Endodermal cell (in vitro differentiated cells): ENCODE measurements around the gene IQSEC3. TPM values are rescaled to one million over a fixed set of nuclear protein-coding genes. Genes with fewer than 3 reads are reported as not detected.

Experiments used
- DNase-seq: peaks from one replicate; pipeline ENCODE4 v3.0.0-alpha.2; 2017
- H3K27ac ChIP-seq: 2 replicates; pipeline ENCODE4 v1.5.1; 2013; ENCODE audit warnings: mild to moderate bottlenecking, low read depth, low read length, moderate library complexity
- H3K27me3 ChIP-seq: 2 replicates; pipeline ENCODE4 v1.6.1; 2013; ENCODE audit warnings: mild to moderate bottlenecking, low read length, moderate library complexity; ENCODE audit not compliant: insufficient read depth, control insufficient read depth, poor library complexity, severe bottlenecking
- H3K36me3 ChIP-seq: 2 replicates; pipeline ENCODE4 v1.7.0; 2013; ENCODE audit warnings: mild to moderate bottlenecking, low read length, moderate library complexity; ENCODE audit not compliant: control insufficient read depth, insufficient read depth
- H3K4me1 ChIP-seq: one replicate; pipeline ENCODE4 v1.7.0; 2013; ENCODE audit warnings: low read length; ENCODE audit not compliant: control insufficient read depth, insufficient read depth
- H3K4me3 ChIP-seq: 2 replicates; pipeline ENCODE4 v1.5.1; 2013; ENCODE audit warnings: mild to moderate bottlenecking, low read length, moderate library complexity
- H3K9ac ChIP-seq: 2 replicates; pipeline ENCODE4 v1.6.1; 2013; ENCODE audit warnings: mild to moderate bottlenecking, low read length, moderate library complexity; ENCODE audit not compliant: poor library complexity, severe bottlenecking; ENCODE audit errors: extremely low read depth
- H3K9me3 ChIP-seq: 2 replicates; pipeline ENCODE4 v1.6.1; 2013; ENCODE audit warnings: mild to moderate bottlenecking, low read length, moderate library complexity; ENCODE audit not compliant: control insufficient read depth
- H3K27ac Mint-ChIP-seq: 2 replicates; pipeline ENCODE4 v1.8.0; 2020; ENCODE audit warnings: mixed read lengths
- H3K27me3 Mint-ChIP-seq: 2 replicates; pipeline ENCODE4 v1.8.0; 2021; ENCODE audit warnings: mild to moderate bottlenecking, mixed read lengths; ENCODE audit not compliant: insufficient read depth
- H3K36me3 Mint-ChIP-seq: 2 replicates; pipeline ENCODE4 v1.8.0; 2020; ENCODE audit warnings: low read depth, mixed read lengths
- H3K4me1 Mint-ChIP-seq: 2 replicates; pipeline ENCODE4 v1.8.0; 2020; ENCODE audit warnings: mixed read lengths
- H3K4me3 Mint-ChIP-seq: 2 replicates; pipeline ENCODE4 v1.8.0; 2020; ENCODE audit warnings: mild to moderate bottlenecking, moderate library complexity, mixed read lengths
- H3K9me3 Mint-ChIP-seq: 2 replicates; pipeline ENCODE4 v1.8.0; 2020; ENCODE audit warnings: mild to moderate bottlenecking, mixed read lengths
- WGBS, 2 experiments: methylation state at CpG; one replicate each; pipeline versions ENCODE4 v1.1.5 to v1.1.7; 2013; ENCODE audit warnings: missing lambda C conversion rate in 2 of 2, mixed read lengths in 1 of 2; ENCODE audit not compliant: insufficient coverage in 1 of 2, insufficient read length in 1 of 2; 5-methylcytosine and 5-hydroxymethylcytosine counted together
- total RNA-seq, 2 donors: library from RNA; stranded (reverse); fragmentation: NEBNext Ultra II Directional in 1 of 2; extraction: Animal tissue kit (Norgen Biotek cat#: 25700) in 1 of 2; gene quantifications; 2 replicates in 1 of 2; 3 replicates in 1 of 2; pipeline ENCODE4 v1.2.1, GENCODE V29; 2021
- TF ChIP-seq, protein P1 (sequence below): fragments of 200-600 bp; sonication (generic); conservative IDR thresholded peaks from 2 replicates; pipeline ENCODE4 v1.5.0; 2021; ENCODE audit warnings: antibody characterized with exemption, mild to moderate bottlenecking

Gene IQSEC3
- total RNA-seq, 2 donors from 2014 or later: 1.5 to 2.7 TPM

DNA sequence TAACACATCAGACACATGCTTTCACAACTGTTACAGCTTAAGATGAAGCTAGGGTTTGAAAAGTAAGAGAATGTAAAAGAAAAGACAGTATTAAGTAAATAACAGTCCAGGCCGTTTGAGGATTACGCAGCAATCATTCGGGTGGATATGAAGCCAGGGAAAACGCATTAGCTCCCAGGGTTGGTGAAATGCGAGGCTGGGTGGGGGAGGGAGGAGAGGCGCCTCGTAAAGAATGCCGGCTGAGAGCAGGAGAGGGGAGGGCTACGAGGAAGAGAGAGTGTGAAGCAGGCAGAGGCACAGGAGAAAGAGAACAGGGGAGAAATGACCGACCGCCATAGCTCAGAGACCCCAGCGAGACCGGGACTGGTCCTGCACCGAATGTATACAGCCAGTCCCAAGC is 73.0 kb downstream of the IQSEC3 start:
- 22 to 25% methylated on average over 11 to 14 of the region's 14 CpGs for WGBS, 2 experiments
- Histone ChIP-seq H3K27me3 (peaks cover 11% of the 10 kb centered on the region), H3K27ac (no peak overlapping the region), H3K4me1 (no peaks in the 10 kb centered on the region), H3K9ac (no peak overlapping the region), H3K4me3 (no peak overlapping the region), H3K36me3 (no peaks in the 10 kb centered on the region), H3K9me3 (no peaks in the 10 kb centered on the region)
- Mint-ChIP-seq H3K27ac (peak overlapping the region; percentile 23), H3K4me3 (peak overlapping the region; percentile 43), H3K9me3 (no peaks in the 10 kb centered on the region), H3K36me3 (no peaks in the 10 kb centered on the region), H3K27me3 (peaks cover 63% of the 10 kb centered on the region), H3K4me1 (peaks cover 43% of the 10 kb centered on the region)
- TF ChIP-seq, protein P1, sequence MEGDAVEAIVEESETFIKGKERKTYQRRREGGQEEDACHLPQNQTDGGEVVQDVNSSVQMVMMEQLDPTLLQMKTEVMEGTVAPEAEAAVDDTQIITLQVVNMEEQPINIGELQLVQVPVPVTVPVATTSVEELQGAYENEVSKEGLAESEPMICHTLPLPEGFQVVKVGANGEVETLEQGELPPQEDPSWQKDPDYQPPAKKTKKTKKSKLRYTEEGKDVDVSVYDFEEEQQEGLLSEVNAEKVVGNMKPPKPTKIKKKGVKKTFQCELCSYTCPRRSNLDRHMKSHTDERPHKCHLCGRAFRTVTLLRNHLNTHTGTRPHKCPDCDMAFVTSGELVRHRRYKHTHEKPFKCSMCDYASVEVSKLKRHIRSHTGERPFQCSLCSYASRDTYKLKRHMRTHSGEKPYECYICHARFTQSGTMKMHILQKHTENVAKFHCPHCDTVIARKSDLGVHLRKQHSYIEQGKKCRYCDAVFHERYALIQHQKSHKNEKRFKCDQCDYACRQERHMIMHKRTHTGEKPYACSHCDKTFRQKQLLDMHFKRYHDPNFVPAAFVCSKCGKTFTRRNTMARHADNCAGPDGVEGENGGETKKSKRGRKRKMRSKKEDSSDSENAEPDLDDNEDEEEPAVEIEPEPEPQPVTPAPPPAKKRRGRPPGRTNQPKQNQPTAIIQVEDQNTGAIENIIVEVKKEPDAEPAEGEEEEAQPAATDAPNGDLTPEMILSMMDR: no peak
- DNase-seq: peak; percentile 81

DNA sequence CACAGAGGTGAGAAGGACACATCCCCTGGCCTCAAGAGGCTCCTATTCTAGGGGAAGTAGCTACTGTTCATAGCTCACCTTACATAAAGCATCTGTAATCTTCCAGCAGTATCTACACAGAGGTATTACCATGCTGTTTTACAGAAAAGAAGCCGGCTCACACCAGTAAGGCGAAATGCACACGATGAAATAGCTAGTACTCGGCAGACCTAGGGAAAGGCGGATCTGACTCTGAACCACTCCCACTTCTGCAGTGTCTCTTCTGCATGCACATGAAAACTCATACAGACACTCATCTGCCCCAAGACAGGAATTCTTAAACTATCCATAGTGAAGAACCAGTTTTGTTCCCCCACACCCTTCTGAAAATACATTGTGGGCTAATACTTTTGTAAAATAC is 73.6 kb downstream of the IQSEC3 start:
- H3K4me3 Mint-ChIP-seq: peak overlapping the region; percentile 43

DNA sequence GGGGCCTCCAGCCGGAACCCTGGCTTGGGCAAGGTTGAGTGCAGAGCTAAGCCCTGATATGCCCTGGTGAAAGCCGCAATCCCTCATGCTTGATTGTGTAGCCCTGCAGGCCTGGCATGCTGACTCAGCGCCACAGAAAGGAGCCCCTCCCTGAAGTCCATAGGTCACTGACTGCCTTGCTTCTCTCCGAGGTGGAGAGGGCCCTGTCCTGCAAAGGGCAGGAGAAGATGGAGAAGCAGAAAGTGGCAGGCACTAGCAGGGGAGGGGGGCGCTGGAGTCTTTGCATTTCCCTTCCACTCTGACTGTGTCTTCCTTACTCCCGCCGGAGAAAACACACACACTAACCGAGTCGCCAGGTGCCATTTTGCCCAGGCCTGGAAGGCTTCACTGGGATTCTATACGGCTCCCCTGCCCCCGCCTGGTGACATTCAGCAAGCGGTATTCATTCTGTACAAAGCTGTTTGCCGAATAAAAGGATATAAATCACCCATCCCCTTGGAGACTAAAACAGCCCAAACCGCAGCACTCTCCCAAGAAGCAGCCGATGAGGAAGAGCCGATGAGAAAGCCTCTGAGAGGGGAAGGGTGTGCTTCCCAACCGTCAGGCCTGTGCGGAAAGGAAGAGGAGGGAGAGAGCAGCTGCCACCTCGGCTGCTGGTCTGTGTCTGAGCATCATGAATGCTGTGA is 77.5 kb downstream of the IQSEC3 start:
- Mint-ChIP-seq H3K27ac (peak overlapping the region; percentile 9), H3K4me3 (no peak overlapping the region), H3K36me3 (no peaks in the 10 kb centered on the region), H3K4me1 (peaks cover 45% of the 10 kb centered on the region), H3K9me3 (no peaks in the 10 kb centered on the region), H3K27me3 (peaks cover 37% of the 10 kb centered on the region)
- no peak overlapping the region for H3K27ac ChIP-seq
- H3K36me3 ChIP-seq: no peaks in the 10 kb centered on the region
- TF ChIP-seq, protein P1: peak; percentile 44
- no peaks in the 10 kb centered on the region for H3K4me1 ChIP-seq
- peaks cover 11% of the 10 kb centered on the region for H3K27me3 ChIP-seq
- no peak overlapping the region for H3K9ac ChIP-seq
- H3K4me3 ChIP-seq: no peak overlapping the region
- WGBS, 2 experiments: 79 to 80% methylated on average over 10 to 19 of the region's 19 CpGs
- H3K9me3 ChIP-seq: no peaks in the 10 kb centered on the region
- no peak for DNase-seq

More for the DNA sequence above, 73.6 kb downstream of the IQSEC3 start:
- H3K4me3 ChIP-seq: no peak overlapping the region
- no peak overlapping the region for H3K27ac ChIP-seq
- H3K9me3 ChIP-seq: no peaks in the 10 kb centered on the region
- peaks cover 11% of the 10 kb centered on the region for H3K27me3 ChIP-seq
- DNase-seq: no peak
- Mint-ChIP-seq H3K9me3 (no peaks in the 10 kb centered on the region), H3K27me3 (peaks cover 63% of the 10 kb centered on the region), H3K27ac (no peak overlapping the region), H3K36me3 (no peaks in the 10 kb centered on the region), H3K4me1 (peaks cover 45% of the 10 kb centered on the region)
- no peaks in the 10 kb centered on the region for H3K4me1 ChIP-seq
- WGBS, 2 experiments: 78 to 85% methylated on average over 5 of the region's 5 CpGs
- H3K36me3 ChIP-seq: no peaks in the 10 kb centered on the region
- TF ChIP-seq, protein P1: no peak
- H3K9ac ChIP-seq: no peak overlapping the region
